Heart left ventricle (tissue), 16 donors: ENCODE measurements around the gene LHFPL2. TPM values are rescaled to one million over a fixed set of nuclear protein-coding genes. Genes with fewer than 3 reads are reported as not detected.
A peak's percentile ranks its signal among the peaks of the same experiment; 100 is the strongest.

ENCODE experiments used
- ATAC-seq, 4 donors: fragments of 200-7000 bp; cut with Tn5 transposase; one replicate each; pipeline ENCODE4 v1.9.1; 2020 to 2022; ENCODE audit warnings: moderate library complexity in 4 of 4, mild to moderate bottlenecking in 3 of 4, moderate number of reproducible peaks in 1 of 4
- DNase-seq, 5 donors: peaks; one replicate each; pipeline ENCODE4 v3.0.0-alpha.2; 2020
- H3K27ac ChIP-seq, 12 donors: fragments of 200-600 bp; sonication (generic) in 4 of 12; one replicate each; pipeline versions ENCODE4 v1.5.0 to v1.8.0; 2016 to 2022; ENCODE audit warnings: mild to moderate bottlenecking in 2 of 12
- H3K27me3 ChIP-seq, 9 donors: fragments of 200-600 bp; sonication (generic) in 2 of 9; one replicate each; pipeline versions ENCODE4 v1.5.1 to v1.8.0; 2016 to 2022; ENCODE audit warnings: mild to moderate bottlenecking in 3 of 9
- H3K36me3 ChIP-seq, 9 donors: fragments of 200-600 bp; sonication (generic) in 2 of 9; one replicate each; pipeline versions ENCODE4 v1.5.0 to v1.8.0; 2018 to 2022; ENCODE audit warnings: mild to moderate bottlenecking in 2 of 9
- H3K4me1 ChIP-seq, 12 donors: fragments of 200-600 bp; sonication (generic) in 4 of 12; one replicate each; pipeline versions ENCODE4 v1.5.0 to v1.8.0; 2016 to 2022; ENCODE audit warnings: mild to moderate bottlenecking in 3 of 12
- H3K4me3 ChIP-seq, 12 donors: fragments of 200-600 bp; sonication (generic) in 4 of 12; one replicate each; pipeline versions ENCODE4 v1.5.0 to v1.8.0; 2017 to 2022; ENCODE audit warnings: mild to moderate bottlenecking in 9 of 12, moderate library complexity in 4 of 12
- H3K9me3 ChIP-seq, 12 donors: fragments of 200-600 bp; sonication (generic) in 4 of 12; one replicate each; pipeline versions ENCODE4 v1.5.0 to v1.8.0; 2016 to 2022; ENCODE audit warnings: mild to moderate bottlenecking in 1 of 12
- POLR2A ChIP-seq, 2 donors: fragments of 450-650 bp; IDR thresholded peaks; one replicate each; pipeline ENCODE4 v1.6.1; 2017; ENCODE audit warnings: antibody characterized with exemption in 2 of 2, mild to moderate bottlenecking in 2 of 2, moderate library complexity in 2 of 2
- WGBS, 4 donors: extraction: QIAGEN DNeasy Blood & Tissue Kit in 2 of 4; methylation state at CpG; one replicate each; pipeline versions ENCODE4 v1.1.5 to v1.1.7; 2013 to 2018; 5-methylcytosine and 5-hydroxymethylcytosine counted together
- intact Hi-C, 10 donors: fragments of 100-400 bp; cut with DNase I; formaldehyde crosslinking; loops; one replicate each; pipeline versions ENCODE4 v1.11.1 to v1.14.2; 2022
- polyA plus RNA-seq, 2 donors: library from polyadenylated mRNA; stranded (reverse); fragments of 200-250 nt; gene quantifications; one replicate each; pipeline ENCODE4 v1.2.3, GENCODE V29; 2013
- total RNA-seq, 9 donors: library from RNA; depleted of rRNA in 2 of 9; stranded (reverse); fragments of >200 nt in 2 of 9; fragmentation: NEBNext Ultra II Directional in 3 of 9; extraction: Animal tissue kit (Norgen Biotek cat#: 25700) in 3 of 9; gene quantifications; one replicate each; pipeline versions ENCODE4 v1.1.0 to v1.2.4, GENCODE V29; 2016 to 2023
- TF ChIP-seq, protein P1 (sequence below), 12 donors: fragments of 200-600 bp; sonication (generic) in 4 of 12; IDR thresholded peaks; one replicate each; pipeline versions ENCODE4 v1.5.0 to v1.8.0; 2018 to 2022; ENCODE audit warnings: antibody characterized with exemption in 12 of 12, mild to moderate bottlenecking in 5 of 12
- donor health status: ischemic (EF 13 %, LVEDD 7.1; RV severe dilation, severe dysfunction).
- donor health status: healthy with polysubstance abuse.
- donor health status: DM: no; HTN: yes; CAD: no.
- donor health status: DM: no; HTN: no; CAD: no.
- donor health status: ischemic (EF 25% LVEDD 6.9; RV normal size, moderate dysfunction).
- donor health status: ischemic (EF 25% LVEDD 5.7; RV mildly dilated, moderate dysfunction).
- donor health status: healthy.
- donor health status: DM: yes; HTN: yes; CAD: no.
- donor health status: ischemic (EF 35%, LVEDD 5.7; RV mildly dilated, moderate dysfunction).
- donor health status: nonischemic (EF 11% LVEDD 7.7; RV severe dilation, severe dysfunction).
- donor health status: DM: yes; HTN: yes; CAD: no.
- donor health status: PGD.
- donor health status: ischemic (EF 29% LVEDD 5.4; RV normal size, mild dysfunction).
- donor health status: nonischemic (EF 23%, LVEDD 6.1; RV moderate dilation, normal function).

The LHFPL2 gene
- total and polyA plus RNA-seq, 11 donors = 1.8 to 35.6 (median 10.1) TPM

DNA sequence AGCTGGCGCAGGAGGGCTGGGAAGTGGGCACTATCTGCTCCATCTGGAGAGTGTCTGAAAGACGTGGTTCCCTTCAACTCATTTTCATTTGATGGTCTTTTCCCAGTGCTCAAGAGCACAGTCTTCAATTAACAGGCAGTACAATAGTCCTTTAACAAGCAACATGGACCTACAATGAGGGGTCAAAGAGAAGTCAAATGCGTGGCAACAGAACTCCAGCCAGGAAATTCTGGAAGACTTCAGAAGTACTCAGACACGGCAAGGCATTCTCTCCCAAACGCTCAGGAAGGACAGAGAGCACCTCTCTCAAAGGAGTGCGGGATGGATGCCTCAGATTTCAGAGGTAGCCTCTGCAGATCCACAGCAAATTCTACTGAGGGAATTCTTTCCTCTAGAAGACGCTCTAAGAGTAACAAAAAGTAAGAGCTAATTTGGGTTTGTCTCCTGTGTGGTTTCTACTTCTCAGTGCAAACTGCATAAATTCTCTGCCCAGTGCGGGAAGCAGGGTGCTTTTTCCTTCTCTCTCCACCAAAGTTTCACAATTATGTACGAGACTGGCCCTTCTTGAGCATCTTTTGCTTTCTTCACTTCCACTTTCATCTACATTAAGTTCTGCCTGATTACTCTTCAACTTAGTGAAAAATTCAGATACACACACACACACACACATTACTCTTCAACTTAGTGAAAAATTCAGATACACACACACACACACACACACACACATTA lies 56.4 kb downstream of the LHFPL2 start:
- TF ChIP-seq, protein P1, sequence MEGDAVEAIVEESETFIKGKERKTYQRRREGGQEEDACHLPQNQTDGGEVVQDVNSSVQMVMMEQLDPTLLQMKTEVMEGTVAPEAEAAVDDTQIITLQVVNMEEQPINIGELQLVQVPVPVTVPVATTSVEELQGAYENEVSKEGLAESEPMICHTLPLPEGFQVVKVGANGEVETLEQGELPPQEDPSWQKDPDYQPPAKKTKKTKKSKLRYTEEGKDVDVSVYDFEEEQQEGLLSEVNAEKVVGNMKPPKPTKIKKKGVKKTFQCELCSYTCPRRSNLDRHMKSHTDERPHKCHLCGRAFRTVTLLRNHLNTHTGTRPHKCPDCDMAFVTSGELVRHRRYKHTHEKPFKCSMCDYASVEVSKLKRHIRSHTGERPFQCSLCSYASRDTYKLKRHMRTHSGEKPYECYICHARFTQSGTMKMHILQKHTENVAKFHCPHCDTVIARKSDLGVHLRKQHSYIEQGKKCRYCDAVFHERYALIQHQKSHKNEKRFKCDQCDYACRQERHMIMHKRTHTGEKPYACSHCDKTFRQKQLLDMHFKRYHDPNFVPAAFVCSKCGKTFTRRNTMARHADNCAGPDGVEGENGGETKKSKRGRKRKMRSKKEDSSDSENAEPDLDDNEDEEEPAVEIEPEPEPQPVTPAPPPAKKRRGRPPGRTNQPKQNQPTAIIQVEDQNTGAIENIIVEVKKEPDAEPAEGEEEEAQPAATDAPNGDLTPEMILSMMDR (IDR thresholded peaks at IDR 0.05) = no peak
- Histone ChIP-seq H3K27me3 (no peaks in the 10 kb centered on the region), H3K27ac (peak overlapping the region in 2 of 12 donors; percentile 53), H3K4me1 (peaks cover 0 to 71% (median 40%) of the 10 kb centered on the region in 12 donors), H3K36me3 (no peaks in the 10 kb centered on the region), H3K4me3 (no peak overlapping the region), H3K9me3 (no peaks in the 10 kb centered on the region)
- 64 to 74% (median 70%) methylated on average over 9 of the region's 9 CpGs for WGBS, 4 donors
- ATAC-seq (no peak), DNase-seq (no peak)
- intact Hi-C loops = loop anchor here in 1 of 10 donors (10.0 kb wide), 1 partner anchor 47 kb away; no protein-coding TSS in a partner anchor

DNA sequence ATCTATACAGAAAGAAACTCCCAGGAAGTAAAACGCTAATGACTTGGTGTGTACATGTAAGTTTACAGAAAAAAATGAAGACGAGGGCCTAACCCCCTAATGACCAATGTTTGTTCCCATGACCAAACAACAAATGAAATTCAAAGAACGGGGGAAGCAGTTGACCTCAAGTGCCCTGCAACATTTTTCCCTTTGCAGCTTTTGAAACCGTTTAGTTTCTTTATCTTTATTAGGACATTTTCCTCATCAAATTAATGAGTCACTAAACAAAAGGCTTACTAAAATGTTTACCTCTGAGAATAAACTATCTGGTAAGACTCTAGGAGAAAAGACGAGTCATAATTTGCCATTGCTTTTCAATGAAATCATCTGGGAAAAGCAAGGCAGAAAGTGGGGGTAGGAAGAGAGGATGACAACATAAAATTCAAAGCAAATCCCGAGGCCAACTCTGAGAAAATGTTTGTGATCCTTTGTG lies 57.4 kb downstream of the LHFPL2 start:
- ATAC-seq = peak in 1 of 4 donors; percentile 21
- no peak overlapping the region for H3K4me3 ChIP-seq
- no peaks in the 10 kb centered on the region for H3K27me3 ChIP-seq
- peaks cover 0 to 71% (median 38%) of the 10 kb centered on the region in 12 donors for H3K4me1 ChIP-seq
- no peaks in the 10 kb centered on the region for H3K36me3 ChIP-seq
- 58 to 68% (median 63%) methylated on average over 6 of the region's 6 CpGs for WGBS, 4 donors
- H3K9me3 ChIP-seq = no peaks in the 10 kb centered on the region
- peak overlapping the region in 2 of 12 donors; percentile 53 for H3K27ac ChIP-seq
- intact Hi-C loops = loop anchor here in 1 of 10 donors (10.0 kb wide), 1 partner anchor 46 kb away; no protein-coding TSS in a partner anchor
- no peak for DNase-seq
- TF ChIP-seq, protein P1 (IDR thresholded peaks at IDR 0.05) = no peak
- TF ChIP-seq POLR2A (IDR thresholded peaks at IDR 0.05) = no peak

DNA sequence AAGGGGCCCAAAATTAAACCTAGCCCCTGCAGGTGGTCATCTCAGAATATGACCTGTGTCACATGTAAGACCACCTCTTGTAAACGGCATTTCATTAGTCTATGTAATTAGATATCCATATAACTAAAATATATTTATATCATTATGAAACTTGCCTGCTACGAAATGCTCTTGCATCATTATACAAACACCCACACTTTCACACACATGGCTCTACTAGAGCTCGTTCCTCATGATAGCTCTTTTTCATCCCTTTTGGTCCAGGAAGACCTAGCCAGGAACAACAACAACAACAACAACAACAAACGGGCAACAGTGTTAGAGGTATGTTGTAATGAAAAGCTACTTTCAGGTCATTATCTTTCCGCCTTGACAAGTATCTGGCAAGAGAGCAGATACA lies 58.6 kb downstream of the LHFPL2 start:
- ATAC-seq = no peak
- H3K4me3 ChIP-seq = no peak overlapping the region
- no peaks in the 10 kb centered on the region for H3K36me3 ChIP-seq
- H3K4me1 ChIP-seq = peaks cover 0 to 67% (median 34%) of the 10 kb centered on the region in 12 donors
- no peak for TF ChIP-seq POLR2A (IDR thresholded peaks at IDR 0.05)
- TF ChIP-seq, protein P1 (IDR thresholded peaks at IDR 0.05) = no peak
- intact Hi-C loops = loop anchor here in 1 of 10 donors (10.0 kb wide), 1 partner anchor 45 kb away; no protein-coding TSS in a partner anchor
- 71 to 86% (median 81%) methylated on average over 5 of the region's 5 CpGs for WGBS, 4 donors
- no peaks in the 10 kb centered on the region for H3K27me3 ChIP-seq
- H3K9me3 ChIP-seq = no peaks in the 10 kb centered on the region
- H3K27ac ChIP-seq = no peak overlapping the region
- DNase-seq = no peak

DNA sequence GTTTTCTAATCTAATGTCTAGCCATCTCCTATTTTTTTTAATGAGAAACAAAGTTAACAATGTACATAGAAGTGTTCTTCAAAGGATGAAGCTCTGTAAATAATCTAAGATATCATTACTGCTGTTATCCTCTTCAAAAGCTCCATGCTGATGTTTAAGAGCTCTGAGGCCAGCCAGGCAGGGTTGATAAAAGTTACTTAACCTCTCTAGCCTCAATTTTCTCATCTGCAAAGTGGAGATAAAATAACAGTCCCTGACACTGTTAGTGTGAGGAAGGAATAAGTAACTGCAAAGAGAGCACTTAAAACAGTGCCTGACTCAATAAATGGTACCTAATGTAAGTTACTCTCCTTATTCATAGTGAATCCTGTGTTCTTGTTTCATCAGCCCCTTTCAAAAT lies 60.1 kb downstream of the LHFPL2 start:
- DNase-seq = no peak
- intact Hi-C loops = no loop called here
- TF ChIP-seq POLR2A (IDR thresholded peaks at IDR 0.05) = no peak
- peaks cover 0 to 2% (median 0%) of the 10 kb centered on the region in 12 donors for H3K9me3 ChIP-seq
- no peaks in the 10 kb centered on the region for H3K27me3 ChIP-seq
- H3K27ac ChIP-seq = peak overlapping the region in 5 of 12 donors; percentile 4 to 48 (median 24)
- ATAC-seq = no peak
- H3K4me1 ChIP-seq = peaks cover 0 to 53% (median 23%) of the 10 kb centered on the region in 12 donors
- no peaks in the 10 kb centered on the region for H3K36me3 ChIP-seq
- H3K4me3 ChIP-seq = no peak overlapping the region
